ENCODE results near the gene KRT6B.

KRT6B gene

DNA sequence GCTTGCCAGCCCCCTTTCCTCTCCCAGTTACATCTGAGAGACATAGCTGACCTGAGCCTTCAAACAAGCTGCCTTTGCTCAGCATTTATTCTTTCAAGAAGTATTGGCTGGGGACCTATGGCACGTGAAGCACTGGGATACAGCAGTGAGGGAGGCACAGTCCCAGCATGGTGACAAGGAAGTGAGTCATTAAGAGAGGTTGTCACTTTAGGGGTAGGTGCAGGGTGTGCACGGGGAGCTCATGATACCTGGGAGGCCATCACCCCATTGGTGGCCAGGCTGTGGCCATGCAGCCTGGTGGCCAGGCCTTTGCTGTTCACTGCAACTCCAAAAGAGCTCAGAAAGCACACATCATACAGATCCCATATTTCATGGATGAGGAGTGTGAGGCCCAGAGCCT, 12.1 kb downstream of the KRT6B start:
- no peak for TF ChIP-seq Cebpa-rat (IDR thresholded peaks at IDR 0.05)
- Histone ChIP-seq H4K20me1 (no peaks in the 10 kb centered on the region), H3K4me1 (peaks cover 0 to 10% (median 0%) of the 10 kb centered on the region in 10 experiments; a peak in 4 of 20 replicates), H3K36me3 (no peaks in the 10 kb centered on the region), H3K4me3 (no peak overlapping the region), H3K4me2 (no peak overlapping the region), H3K27me3 (no peaks in the 10 kb centered on the region), H3K9ac (no peak overlapping the region), H3K27ac (no peak overlapping the region), H3K9me3 (replicated peaks in 1 of 11) (no peaks in the 10 kb centered on the region)

DNA sequence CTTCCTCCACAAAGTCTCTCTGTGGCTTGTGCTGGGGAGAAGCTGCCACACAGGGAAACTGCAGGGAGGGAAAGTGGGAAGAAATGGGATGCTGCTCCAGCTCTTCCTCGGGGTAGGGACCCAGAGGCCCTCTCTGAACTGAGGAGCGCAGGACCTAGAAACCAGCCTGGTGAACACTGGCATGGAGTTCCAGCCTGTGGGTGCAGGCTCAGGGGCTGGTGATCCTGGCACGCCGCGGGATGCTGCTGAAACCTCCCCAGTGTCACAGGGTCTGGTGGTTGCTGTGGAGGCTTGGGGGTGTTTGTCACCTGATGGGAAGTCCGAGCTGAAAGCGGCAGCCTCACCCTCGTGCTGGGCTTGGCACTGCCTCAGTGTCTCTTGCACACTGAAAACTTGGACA, 12.5 kb downstream of the KRT6B start:
- Histone ChIP-seq H3K4me3 (no peak overlapping the region), H3K27me3 (no peaks in the 10 kb centered on the region), H3K27ac (no peak overlapping the region), H3K9me3 (replicated peaks in 1 of 11) (no peaks in the 10 kb centered on the region), H3K4me2 (no peak overlapping the region), H4K20me1 (no peaks in the 10 kb centered on the region), H3K36me3 (no peaks in the 10 kb centered on the region), H3K4me1 (peaks cover 0 to 10% (median 0%) of the 10 kb centered on the region in 10 experiments; a peak in 4 of 20 replicates), H3K9ac (no peak overlapping the region)
- TF ChIP-seq Cebpa-rat (IDR thresholded peaks at IDR 0.05), result no peak

DNA sequence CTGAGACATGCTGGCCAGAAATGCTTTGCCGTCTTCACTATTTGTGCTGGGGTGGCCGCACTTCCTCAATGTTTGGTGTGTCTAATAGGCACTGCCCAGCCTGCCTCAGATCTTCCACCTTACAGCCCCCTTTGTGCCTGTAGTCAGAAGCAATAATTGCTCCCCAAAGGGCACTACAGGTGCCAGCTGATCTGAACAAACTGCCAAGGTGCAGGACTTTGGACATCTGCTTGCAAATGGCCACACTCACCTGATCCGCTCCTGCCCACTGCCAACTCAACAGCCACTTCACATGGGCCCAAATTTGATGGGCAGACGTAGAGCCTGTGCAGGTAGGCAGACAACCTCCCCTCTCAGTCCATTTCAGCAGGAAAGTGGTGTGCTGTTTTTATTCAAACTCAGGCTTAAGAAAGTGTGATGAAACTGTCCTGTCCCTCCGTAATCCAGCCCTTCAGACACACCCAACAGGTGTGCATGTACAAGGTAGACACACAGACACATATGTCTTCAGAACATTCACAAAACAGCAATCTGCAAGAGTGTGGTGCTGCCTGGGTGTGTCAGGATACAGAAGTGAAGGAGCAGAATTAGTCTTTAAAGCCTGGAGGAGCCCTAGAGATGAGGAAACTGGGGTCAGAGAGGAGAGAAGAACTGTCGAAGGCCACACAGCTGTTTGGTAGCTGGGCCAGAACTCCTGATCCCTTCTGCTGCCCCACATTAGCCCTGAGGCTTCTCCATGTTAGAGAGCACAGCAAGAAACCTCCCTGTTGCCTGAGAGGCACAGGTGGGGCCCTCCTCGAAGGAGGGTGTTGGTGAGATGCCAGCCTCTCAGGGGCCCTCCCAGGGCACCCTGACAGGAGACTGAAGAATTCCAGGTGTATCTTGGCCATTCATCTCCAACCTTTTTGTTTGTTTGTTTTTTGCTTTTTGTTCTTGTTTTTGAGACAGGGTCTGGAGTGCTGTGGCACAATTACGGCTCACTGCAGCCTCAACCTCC, 13.3 kb downstream of the KRT6B start:
- Histone ChIP-seq H3K4me3 (no peak overlapping the region), H3K4me2 (no peak overlapping the region), H3K9me3 (replicated peaks in 1 of 11) (no peaks in the 10 kb centered on the region)

DNA sequence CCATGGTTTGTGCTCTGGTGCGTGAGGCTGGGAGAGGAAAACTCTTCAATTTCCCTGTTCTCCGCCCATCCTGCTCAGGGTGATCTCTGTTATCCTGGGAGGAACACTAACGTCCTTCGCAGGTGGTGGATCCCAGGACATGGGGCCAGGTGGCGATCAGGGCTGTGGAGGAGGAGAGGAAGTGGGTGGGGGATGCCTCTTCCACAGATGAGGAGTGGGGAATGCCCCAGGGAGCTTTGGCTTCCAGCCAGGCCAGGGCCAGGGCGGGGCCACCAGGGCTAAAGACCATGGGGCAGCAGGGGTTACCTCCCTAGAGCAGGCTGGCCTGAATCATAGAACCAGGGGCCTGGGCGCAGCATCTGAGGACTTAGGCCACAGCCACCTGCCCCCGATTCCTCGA, 14.4 kb downstream of the KRT6B start:
- no peaks in the 10 kb centered on the region for H3K36me3 ChIP-seq
- H3K27me3 ChIP-seq, result no peaks in the 10 kb centered on the region
- no peak overlapping the region for H3K27ac ChIP-seq
- no peaks in the 10 kb centered on the region for H3K9me3 ChIP-seq (replicated peaks in 1 of 11)
- no peak overlapping the region for H3K4me3 ChIP-seq
- H4K20me1 ChIP-seq, result no peaks in the 10 kb centered on the region
- TF ChIP-seq Cebpa-rat (IDR thresholded peaks at IDR 0.05), result no peak
- peaks cover 0 to 10% (median 0%) of the 10 kb centered on the region in 10 experiments; a peak in 4 of 20 replicates for H3K4me1 ChIP-seq
- no peak overlapping the region for H3K9ac ChIP-seq
- H3K4me2 ChIP-seq, result no peak overlapping the region

More for the DNA sequence above, 13.3 kb downstream of the KRT6B start:
- Histone ChIP-seq H3K27me3 (no peaks in the 10 kb centered on the region), H3K27ac (no peak overlapping the region), H3K9ac (no peak overlapping the region), H4K20me1 (no peaks in the 10 kb centered on the region), H3K4me1 (peaks cover 0 to 10% (median 0%) of the 10 kb centered on the region in 10 experiments; a peak in 4 of 20 replicates), H3K36me3 (no peaks in the 10 kb centered on the region)
- TF ChIP-seq Cebpa-rat (IDR thresholded peaks at IDR 0.05), result no peak

DNA sequence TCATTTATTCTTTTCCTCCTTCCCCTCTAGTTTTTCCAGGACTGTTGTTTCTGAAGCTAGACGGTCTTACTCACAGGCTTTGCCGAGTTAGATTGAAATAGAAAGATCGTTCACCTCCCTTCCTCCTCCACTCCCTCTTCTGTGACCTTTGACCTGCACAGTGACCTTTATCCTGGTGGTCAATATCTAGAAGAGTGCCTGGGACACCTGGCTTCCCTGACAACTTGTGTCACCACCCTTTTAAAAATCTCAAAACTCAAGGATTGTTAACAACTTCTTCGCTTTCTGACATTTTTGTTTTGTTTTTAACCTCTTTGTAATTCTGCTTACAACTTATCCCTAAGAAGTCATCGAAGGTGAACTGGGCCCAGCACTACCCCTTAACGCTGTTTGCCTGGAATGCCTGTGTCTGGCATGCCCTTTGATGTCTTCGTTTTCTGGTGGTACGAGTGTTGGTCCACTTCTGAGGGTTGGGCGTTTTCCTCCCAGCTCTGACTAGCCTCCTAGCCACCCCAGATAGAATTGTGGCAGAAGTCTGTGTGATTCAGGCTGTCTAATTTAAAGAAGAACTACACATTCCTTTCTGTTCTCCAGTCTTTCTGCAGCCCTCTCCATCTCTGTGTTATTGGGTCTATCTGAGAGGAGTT, 15.0 kb downstream of the KRT6B start:
- no peaks in the 10 kb centered on the region for H4K20me1 ChIP-seq
- no peaks in the 10 kb centered on the region for H3K36me3 ChIP-seq
- no peak overlapping the region for H3K4me2 ChIP-seq
- no peaks in the 10 kb centered on the region for H3K9me3 ChIP-seq (replicated peaks in 1 of 11)
- H3K27me3 ChIP-seq, result no peaks in the 10 kb centered on the region
- H3K4me1 ChIP-seq, result peaks cover 0 to 10% (median 0%) of the 10 kb centered on the region in 10 experiments; a peak in 4 of 20 replicates
- no peak overlapping the region for H3K27ac ChIP-seq
- no peak overlapping the region for H3K4me3 ChIP-seq
- no peak for TF ChIP-seq Cebpa-rat (IDR thresholded peaks at IDR 0.05)
- no peak overlapping the region for H3K9ac ChIP-seq

DNA sequence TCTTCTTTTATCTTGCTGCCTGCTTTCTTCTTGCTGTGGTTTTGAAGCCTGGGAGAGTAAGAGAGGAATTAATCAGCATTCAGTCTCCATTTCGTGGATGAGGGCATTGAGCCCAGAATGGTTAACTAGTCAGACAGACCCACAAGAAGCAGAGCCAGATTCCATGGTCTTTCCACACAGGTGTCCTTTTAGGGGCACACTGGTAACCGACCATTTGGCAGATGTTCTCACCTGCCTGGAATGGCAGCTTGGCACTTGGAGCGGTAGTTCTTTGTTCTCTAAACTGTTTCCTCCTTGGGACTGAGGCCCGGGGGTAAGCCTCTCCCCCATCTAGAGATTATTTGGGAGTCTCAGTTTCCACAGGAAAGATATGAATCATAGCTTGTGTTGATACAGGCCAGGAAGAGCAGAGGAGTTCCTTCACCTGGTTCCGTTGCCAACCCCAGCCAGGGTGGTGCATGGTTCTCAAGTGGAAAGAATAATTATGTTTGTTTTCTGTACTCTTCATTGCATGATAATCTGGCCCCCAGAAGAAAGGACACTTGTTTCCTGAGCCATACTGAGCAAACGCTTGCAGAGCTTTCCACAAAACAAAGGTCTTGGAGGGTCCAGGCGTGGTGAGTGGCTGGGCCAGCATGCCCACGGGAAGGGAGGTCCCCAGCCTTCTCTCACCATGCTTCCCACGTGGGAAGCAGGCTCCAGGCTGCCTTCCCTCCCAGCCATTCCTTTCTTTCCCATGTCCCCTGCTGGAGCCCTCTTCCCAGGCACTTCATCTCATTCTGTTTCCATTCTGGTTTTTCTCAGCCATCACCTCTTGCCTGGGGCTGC, 15.7 kb downstream of the KRT6B start:
- Histone ChIP-seq H3K9ac (no peak overlapping the region), H4K20me1 (no peaks in the 10 kb centered on the region), H3K4me1 (peaks cover 0 to 5% (median 0%) of the 10 kb centered on the region in 10 experiments; a peak in 3 of 20 replicates), H3K27me3 (no peaks in the 10 kb centered on the region), H3K4me2 (no peak overlapping the region), H3K4me3 (no peak overlapping the region), H3K27ac (no peak overlapping the region), H3K36me3 (no peaks in the 10 kb centered on the region), H3K9me3 (replicated peaks in 1 of 11) (no peaks in the 10 kb centered on the region)
- no peak for TF ChIP-seq Cebpa-rat (IDR thresholded peaks at IDR 0.05)

DNA sequence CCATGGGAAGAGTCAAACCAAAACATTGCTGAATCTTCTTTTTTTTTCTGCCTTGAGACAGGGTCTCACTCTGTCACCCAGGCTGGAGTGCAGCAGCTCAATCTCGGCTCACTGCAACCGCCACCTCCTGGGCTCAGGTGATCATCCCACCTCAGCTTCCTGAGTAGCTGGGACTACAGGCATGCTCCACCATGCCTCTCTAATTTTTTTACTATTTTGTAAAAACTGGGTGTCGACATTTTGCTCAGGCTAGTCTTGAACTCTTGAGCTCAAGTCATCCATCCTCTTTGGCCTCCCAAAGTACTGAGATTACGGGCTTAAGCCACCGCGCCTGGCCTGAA, 16.3 kb downstream of the KRT6B start:
- H3K9ac ChIP-seq, result no peak overlapping the region
- TF ChIP-seq Cebpa-rat (IDR thresholded peaks at IDR 0.05), result no peak
- H3K4me2 ChIP-seq, result no peak overlapping the region
- no peaks in the 10 kb centered on the region for H3K9me3 ChIP-seq (replicated peaks in 1 of 11)
- 0 out of 20 replicates have a peak, but pooled peaks cover 0 to 4% (median 0%) of the 10 kb centered on the region in 10 experiments for H3K4me1 ChIP-seq
- H3K4me3 ChIP-seq, result no peak overlapping the region
- H3K27me3 ChIP-seq, result no peaks in the 10 kb centered on the region
- H4K20me1 ChIP-seq, result no peaks in the 10 kb centered on the region
- no peak overlapping the region for H3K27ac ChIP-seq
- no peaks in the 10 kb centered on the region for H3K36me3 ChIP-seq

DNA sequence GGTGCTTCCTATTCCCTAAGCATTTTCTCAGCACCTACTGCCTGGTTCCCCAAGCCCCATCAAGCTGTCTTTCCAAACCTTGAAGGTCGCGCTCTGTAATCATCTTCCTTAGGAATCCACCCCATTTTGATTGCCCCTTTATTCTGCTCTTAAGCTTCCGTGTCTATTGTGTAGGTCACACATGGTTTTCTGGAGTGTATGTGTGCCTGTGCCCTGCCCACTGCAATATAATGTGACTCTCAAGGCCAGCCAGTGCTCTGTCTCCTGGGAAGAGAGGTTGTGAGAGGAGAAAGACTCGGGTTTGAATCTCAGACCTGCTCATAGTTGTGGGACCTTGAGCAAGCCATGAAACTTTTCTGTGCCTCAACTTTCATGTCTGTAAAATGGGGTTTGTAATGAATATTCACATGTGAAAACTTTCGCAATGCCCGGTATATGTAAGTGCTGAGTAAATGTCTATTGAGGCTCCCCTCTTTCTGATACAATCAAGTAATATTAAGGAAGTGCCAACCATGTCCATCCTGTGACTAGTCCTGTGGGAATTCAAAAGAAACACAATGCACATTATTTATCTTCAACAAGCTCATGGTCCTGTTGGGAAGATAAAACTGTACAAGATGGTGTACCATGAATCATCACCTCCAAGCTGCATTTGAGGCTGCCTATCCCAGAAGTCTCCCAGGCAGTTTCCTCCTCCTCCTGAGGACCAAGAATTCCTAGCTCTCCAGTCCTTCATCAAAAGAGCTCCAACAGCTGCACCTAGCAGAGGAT, 17.0 kb downstream of the KRT6B start:
- Histone ChIP-seq H3K4me3 (no peak overlapping the region), H3K9ac (no peak overlapping the region), H3K27me3 (no peaks in the 10 kb centered on the region), H3K4me1 (0 out of 20 replicates have a peak, but pooled peaks cover 0 to 4% (median 0%) of the 10 kb centered on the region in 10 experiments), H3K9me3 (replicated peaks in 1 of 11) (no peaks in the 10 kb centered on the region), H3K4me2 (no peak overlapping the region), H3K27ac (no peak overlapping the region), H3K36me3 (no peaks in the 10 kb centered on the region), H4K20me1 (no peaks in the 10 kb centered on the region)
- TF ChIP-seq Cebpa-rat (IDR thresholded peaks at IDR 0.05), result no peak
